HG02938 (cell line): ENCODE data around the gene EPHA1.
"Not testable (repeated sequence)": the region's sequence is repeated elsewhere in the genome, so short reads cannot be mapped to it uniquely, and the experiment has no call there.

Experiments
- ATAC-seq: cut with Tn5 transposase; IDR thresholded peaks from one replicate; pipeline ENCODE4 v1.9.1; 2021; ENCODE audit warnings: mild to moderate bottlenecking, moderate library complexity; ENCODE audit not compliant: unreplicated experiment

Gene EPHA1

DNA sequence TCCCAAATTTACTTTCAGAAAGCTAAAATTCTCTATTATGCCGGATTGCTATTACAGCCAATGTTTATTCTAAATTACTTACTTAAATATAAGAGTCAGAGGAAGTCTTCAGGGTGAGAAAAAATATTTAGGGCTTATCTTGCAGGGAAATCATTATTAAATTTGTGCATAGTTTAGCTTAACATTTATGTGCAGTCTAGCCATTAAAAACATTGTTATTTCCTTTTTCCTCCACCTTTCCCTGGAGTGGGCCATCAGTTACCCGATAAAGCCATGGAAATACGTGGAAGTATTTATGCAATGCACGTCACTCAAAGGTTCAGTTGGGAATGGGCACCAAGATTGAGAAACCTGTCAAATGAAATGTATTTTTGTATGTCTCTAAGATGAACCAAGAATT is 25.1 kb upstream of the EPHA1 start:
- ATAC-seq, result no peak

DNA sequence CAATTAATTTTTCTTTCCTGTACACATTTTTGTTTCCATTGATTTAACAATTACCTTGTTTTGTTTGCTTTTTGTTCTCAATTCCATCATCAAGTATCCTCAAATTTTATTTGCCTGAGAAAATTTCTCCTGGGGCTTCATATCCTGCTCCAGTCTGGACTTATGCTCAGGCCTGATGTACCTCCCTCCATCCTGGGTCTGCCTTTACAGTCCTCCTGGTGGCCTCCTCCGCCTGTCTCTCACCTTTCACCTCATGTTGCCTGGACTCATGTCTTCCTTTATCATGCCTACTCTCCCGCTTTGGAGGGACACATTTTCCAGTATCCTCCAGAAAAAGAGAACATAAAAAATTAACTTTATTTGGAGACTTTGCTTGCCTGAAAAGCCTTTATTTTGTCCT is 22.5 kb upstream of the EPHA1 start:
- no peak for ATAC-seq

DNA sequence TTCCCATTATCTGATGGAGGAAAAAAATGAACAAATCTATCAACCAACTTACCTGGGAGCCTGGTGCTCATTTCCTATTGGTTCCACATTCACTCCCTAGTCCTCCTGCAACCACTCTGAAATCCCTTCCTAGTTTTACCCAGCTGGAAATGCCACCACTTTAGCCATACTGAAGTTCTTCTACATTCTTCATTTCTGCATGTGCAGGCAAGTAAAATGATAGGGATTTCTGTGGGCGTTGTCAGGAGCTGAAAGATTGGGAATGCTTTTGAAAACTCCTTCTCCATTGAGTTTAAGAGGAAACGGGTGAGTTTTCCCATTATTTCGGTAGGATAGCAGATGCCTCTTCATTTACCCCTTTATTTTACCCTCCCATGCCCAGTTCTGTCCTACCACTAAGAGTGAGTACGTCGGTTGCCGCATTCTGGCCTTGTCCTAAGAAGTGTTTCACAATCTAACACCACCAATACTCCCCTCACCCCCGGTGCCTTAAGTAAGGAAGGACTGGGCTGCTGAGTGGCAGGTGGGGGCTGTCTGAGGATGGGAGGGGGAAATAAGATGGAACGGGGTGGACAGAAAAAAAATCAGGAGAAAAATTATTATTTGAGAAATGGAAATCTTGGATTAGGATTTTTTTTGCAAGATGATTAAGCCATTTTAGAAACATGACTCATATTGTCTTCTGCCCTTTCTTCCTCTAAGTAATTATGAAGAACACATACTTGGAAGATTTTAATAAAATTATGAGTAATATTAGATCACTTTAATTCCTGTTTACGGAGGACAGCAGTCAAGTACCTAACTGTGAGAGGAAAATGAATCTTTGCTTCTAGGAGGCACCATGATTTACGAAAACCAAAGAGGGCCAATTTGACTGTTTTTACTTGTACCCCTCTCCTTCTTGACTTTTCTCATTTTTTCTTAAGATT is 21.4 kb upstream of the EPHA1 start:
- ATAC-seq, result no peak

GRCh38 chr7:143426479-143427142 is 18.0 kb upstream of the EPHA1 start:
- ATAC-seq, result no peak

GRCh38 chr7:143424476-143424875 is 15.8 kb upstream of the EPHA1 start:
- not testable (repeated sequence) for ATAC-seq

GRCh38 chr7:143422033-143422432 is 13.4 kb upstream of the EPHA1 start:
- ATAC-seq, result no peak

GRCh38 chr7:143420624-143421023 is 12.0 kb upstream of the EPHA1 start:
- ATAC-seq, result not testable (repeated sequence)

- ATAC-seq, result no peak
Observed at GRCh38 chr7:143419880-143420279, 11.2 kb upstream of the EPHA1 start.

GRCh38 chr7:143418681-143419458 is 10.2 kb upstream of the EPHA1 start:
- ATAC-seq, result no peak

DNA sequence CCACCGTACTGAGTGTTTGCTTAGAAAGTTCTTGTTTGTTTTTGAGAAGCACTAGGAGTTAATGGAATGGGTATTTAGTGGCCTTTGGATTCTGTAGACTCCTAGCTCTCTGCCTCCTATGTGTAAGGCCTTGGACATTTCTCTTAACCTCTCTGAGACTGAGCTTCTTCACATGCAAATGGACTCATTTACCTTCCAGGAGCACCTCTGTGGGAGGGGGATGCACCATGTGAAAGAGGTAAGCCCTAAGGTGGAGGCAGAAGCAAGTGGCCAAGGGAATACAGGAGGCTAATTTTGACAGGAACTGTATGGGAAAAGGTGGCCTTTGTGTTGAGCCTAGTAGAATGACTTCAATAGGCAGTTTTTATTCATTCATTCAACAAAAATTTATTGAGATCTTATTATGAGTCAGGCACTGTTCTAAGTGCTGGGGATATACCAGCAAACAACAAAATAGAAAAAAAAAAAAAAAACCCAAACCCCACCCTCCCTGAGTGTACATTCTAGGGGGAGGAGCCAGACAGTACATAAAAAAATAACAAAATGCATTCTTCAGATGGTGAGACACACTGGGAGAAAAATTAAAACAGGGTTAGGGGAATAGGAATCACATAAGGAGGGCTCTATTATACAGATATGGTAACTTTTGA is 9.2 kb upstream of the EPHA1 start:
- no peak for ATAC-seq

- peak; percentile 71 for ATAC-seq
Observed at GRCh38 chr7:143416565-143417149, 8.0 kb upstream of the EPHA1 start.

GRCh38 chr7:143415742-143416397 is 7.2 kb upstream of the EPHA1 start:
- no peak for ATAC-seq

DNA sequence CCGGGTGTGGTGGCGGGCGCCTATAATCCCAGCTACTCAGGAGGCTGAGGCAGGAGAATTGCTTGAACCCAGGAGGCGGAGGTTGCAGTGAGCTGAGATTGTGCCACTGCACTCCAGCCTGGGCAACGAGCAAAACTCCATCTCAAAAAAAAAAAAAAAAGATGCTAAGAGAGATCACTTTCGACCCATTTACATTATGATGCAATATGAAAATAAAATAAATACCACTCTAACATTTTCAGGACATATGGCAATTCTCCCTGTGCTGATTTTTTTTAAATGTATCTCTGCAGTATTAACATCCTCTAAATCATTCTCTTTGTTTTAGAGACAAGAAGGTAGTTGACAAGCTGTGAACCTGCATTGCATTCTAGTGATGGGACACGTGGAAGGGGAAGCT is 6.6 kb upstream of the EPHA1 start:
- not testable (repeated sequence) for ATAC-seq

DNA sequence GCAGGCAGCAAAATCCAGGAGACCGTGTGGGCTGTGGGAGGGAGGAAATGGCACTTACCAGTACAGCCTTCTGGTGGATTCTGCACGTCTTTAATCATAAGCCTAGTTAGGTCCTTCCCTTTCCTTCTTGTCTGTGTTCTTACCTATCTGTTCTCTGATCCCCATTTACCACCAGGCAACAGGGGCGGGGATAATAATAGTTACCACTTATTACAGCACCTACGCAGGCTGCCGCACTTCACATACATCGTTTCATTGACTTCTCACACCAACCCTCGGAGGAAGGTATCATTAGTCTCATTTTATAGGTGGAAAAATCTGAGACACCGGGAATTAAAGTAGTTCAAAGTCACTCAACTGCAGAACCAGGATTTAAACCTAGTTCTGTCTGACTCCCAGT is 4.5 kb upstream of the EPHA1 start:
- ATAC-seq, result no peak

DNA sequence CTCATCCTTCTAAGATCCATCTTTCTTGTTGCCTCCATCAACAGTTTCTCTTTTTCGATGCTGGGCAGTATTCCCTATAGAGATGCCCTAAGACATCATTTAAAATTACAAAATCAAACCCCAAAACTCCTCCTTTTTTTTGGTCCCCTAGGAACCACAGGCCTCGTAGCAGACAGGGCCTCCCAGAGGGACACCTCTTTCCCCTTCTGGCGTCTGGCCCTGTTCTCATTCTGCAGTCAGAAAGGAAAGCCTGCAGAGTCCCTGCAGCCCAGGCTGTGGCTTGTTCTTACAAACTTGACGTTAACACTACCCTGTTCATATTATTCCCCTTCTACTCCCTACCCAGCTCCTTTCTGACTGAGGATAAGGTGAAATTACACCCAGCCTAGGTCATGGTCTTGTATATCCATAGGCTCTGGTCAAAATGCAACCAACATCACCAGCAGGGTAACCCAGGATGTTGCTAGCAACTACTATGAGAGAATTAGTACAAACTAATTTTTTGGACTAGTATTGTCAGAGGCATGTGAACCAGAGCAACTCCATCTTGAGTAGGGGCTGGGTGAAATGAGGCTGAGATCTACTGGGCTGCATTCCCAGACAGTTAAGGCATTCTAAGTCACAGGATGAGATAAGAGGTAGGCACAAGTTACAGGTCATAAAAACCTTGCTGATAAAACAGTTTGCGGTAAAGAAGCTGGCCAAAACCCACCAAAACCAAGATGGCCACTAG is 3.5 kb upstream of the EPHA1 start:
- ATAC-seq, result no peak

DNA sequence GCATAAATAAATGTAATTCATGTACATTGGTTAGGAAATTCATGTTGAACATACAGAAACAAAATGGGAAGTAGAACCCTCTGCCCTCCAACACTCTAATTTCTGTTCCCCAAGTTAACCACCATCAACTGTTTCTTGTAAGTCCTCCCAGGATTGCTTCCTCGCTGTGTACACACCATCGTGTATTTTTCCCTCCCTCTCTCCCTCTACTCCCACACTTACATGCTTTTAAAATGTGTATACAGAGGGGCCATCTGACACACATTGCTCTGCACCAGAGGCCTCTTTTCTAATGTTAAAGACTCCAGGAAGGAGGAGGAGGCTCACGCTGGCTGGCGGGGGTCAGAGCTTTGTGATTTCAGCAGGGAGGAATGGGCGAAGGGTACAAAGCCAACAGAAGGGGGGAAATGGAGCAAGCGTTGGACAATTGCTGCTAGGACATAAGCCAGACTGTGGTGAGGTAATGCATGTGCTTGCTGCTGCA is 1.9 kb upstream of the EPHA1 start:
- ATAC-seq, result no peak

DNA sequence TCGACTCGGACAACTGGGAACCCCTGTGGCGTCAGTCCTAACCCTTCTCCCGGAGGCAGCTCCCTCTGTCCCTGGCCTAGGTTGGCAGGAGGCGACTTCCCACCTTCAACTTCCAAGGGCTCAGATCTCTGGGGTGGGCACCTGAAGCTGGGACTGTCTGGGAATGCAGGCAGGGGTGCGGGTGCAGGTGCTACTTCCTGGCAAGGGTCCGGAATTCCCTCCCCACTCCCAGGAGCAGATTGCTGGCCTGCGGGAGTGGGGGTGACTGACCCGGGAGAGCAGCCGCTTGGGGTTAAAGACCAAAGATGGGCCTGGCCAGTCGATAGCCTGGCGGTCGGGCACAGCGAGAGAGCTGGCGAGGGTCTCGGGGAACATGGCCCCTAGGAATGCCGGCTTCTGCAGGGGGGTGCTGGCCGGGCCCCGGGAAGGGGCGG is 387 bp downstream of the EPHA1 start:
- ATAC-seq, result no peak

GRCh38 chr7:143407287-143408251 is 1.1 kb downstream of the EPHA1 start:
- no peak for ATAC-seq
